ENCODE results near the gene HLA-E.
"Not testable (repeated sequence)": the region's sequence is repeated elsewhere in the genome, so short reads cannot be mapped to it uniquely, and the experiment has no call there.

DNA sequence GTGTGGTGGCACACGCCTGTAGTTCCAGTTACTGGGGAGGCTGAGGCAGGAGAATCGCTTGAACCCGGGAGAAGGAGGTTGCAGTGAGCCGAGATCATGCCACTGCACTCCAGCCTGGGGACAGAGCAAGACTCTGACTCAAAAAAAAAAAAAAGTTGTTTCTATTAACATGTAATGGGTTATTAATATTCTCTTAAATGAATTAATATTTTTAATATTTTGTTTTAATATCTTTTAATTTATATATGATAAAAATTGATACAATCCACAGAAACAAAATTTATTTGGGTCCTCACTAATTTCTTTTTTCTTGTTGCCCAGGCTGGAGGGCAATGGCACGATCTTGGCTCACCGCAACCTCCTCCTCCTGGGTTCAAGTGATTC, 620 bp upstream of the HLA-E start:
- not testable (repeated sequence) for TF ChIP-seq TAF1 (IDR thresholded peaks at IDR 0.05; ENCODE audit: borderline replicate concordance, low read depth, low read length); CHD1 (IDR thresholded peaks at IDR 0.05; ENCODE audit: low read depth, low read length); YY1 (IDR thresholded peaks at IDR 0.05; ENCODE audit: low read depth, low read length); MYC (IDR thresholded peaks at IDR 0.05; ENCODE audit: insufficient read depth, insufficient read length, insufficient replicate concordance, low read length, severe bottlenecking); POLR2A (IDR thresholded peaks at IDR 0.05; ENCODE audit: low read depth, low read length); RAD51 (IDR thresholded peaks at IDR 0.05); EZH2 (IDR thresholded peaks at IDR 0.05; ENCODE audit: borderline replicate concordance, control insufficient read depth, low read depth, low read length); CREB1 (IDR thresholded peaks at IDR 0.05; ENCODE audit: low read depth); SIN3A (IDR thresholded peaks at IDR 0.05; ENCODE audit: low read depth, low read length); IKZF2 (IDR thresholded peaks at IDR 0.05); JUND (IDR thresholded peaks at IDR 0.05; ENCODE audit: low read depth, low read length); CBX3 (IDR thresholded peaks at IDR 0.05; ENCODE audit: borderline replicate concordance, low read depth)
- TF ChIP-seq, protein P1, sequence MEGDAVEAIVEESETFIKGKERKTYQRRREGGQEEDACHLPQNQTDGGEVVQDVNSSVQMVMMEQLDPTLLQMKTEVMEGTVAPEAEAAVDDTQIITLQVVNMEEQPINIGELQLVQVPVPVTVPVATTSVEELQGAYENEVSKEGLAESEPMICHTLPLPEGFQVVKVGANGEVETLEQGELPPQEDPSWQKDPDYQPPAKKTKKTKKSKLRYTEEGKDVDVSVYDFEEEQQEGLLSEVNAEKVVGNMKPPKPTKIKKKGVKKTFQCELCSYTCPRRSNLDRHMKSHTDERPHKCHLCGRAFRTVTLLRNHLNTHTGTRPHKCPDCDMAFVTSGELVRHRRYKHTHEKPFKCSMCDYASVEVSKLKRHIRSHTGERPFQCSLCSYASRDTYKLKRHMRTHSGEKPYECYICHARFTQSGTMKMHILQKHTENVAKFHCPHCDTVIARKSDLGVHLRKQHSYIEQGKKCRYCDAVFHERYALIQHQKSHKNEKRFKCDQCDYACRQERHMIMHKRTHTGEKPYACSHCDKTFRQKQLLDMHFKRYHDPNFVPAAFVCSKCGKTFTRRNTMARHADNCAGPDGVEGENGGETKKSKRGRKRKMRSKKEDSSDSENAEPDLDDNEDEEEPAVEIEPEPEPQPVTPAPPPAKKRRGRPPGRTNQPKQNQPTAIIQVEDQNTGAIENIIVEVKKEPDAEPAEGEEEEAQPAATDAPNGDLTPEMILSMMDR (IDR thresholded peaks at IDR 0.05 in 2 of 3, conservative IDR thresholded peaks at IDR 0.05 in 1 of 3; ENCODE audit: control insufficient read depth in 2 of 3, extremely low read depth in 1 of 3, insufficient read depth in 1 of 3, low read depth in 3 of 3, low read length in 3 of 3) = not testable (repeated sequence)
- TF ChIP-seq, protein P2, sequence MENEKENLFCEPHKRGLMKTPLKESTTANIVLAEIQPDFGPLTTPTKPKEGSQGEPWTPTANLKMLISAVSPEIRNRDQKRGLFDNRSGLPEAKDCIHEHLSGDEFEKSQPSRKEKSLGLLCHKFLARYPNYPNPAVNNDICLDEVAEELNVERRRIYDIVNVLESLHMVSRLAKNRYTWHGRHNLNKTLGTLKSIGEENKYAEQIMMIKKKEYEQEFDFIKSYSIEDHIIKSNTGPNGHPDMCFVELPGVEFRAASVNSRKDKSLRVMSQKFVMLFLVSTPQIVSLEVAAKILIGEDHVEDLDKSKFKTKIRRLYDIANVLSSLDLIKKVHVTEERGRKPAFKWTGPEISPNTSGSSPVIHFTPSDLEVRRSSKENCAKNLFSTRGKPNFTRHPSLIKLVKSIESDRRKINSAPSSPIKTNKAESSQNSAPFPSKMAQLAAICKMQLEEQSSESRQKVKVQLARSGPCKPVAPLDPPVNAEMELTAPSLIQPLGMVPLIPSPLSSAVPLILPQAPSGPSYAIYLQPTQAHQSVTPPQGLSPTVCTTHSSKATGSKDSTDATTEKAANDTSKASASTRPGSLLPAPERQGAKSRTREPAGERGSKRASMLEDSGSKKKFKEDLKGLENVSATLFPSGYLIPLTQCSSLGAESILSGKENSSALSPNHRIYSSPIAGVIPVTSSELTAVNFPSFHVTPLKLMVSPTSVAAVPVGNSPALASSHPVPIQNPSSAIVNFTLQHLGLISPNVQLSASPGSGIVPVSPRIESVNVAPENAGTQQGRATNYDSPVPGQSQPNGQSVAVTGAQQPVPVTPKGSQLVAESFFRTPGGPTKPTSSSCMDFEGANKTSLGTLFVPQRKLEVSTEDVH (IDR thresholded peaks at IDR 0.05; ENCODE audit: low read depth, partially characterized antibody) = not testable (repeated sequence)

Data from GM12878 (cell line).